HepG2 (cell line): ENCODE measurements around the gene SKIC2. TPM values are rescaled to one million over a fixed set of nuclear protein-coding genes. Genes with fewer than 3 reads are reported as not detected.

Experiments used
- AKNA ChIP-seq: sonication (generic); formaldehyde crosslinking; IDR thresholded peaks from 2 replicates; pipeline ENCODE4 v1.4.0; 2020; ENCODE audit warnings: missing genetic modification reagents, borderline replicate concordance
- BCL6 ChIP-seq: IDR thresholded peaks from 2 replicates; pipeline ENCODE4 v1.6.1; 2016; ENCODE audit warnings: missing genetic modification reagents, missing compliant biosample characterization
- EHMT2 ChIP-seq: fragments of 200-600 bp; sonication (generic); IDR thresholded peaks from 2 replicates; pipeline ENCODE4 v1.7.0; 2017; ENCODE audit warnings: antibody characterized with exemption, low read depth, low read length, borderline replicate concordance
- FLYWCH1 ChIP-seq: sonication (generic); formaldehyde crosslinking; IDR thresholded peaks from 2 replicates; pipeline ENCODE4 v1.8.1; 2023; ENCODE audit warnings: mild to moderate bottlenecking, missing genetic modification reagents
- GLI4 ChIP-seq: sonication (generic); formaldehyde crosslinking; IDR thresholded peaks from 2 replicates; pipeline ENCODE4 v1.5.1; 2020; ENCODE audit warnings: missing genetic modification reagents, mild to moderate bottlenecking, moderate library complexity, borderline replicate concordance
- GTF3A ChIP-seq: sonication (generic); formaldehyde crosslinking; conservative IDR thresholded peaks from 2 replicates; pipeline ENCODE4 v1.4.0; 2020; ENCODE audit warnings: mild to moderate bottlenecking, missing genetic modification reagents
- HMG20B ChIP-seq: conservative IDR thresholded peaks from 2 replicates; pipeline ENCODE4 v1.6.1; 2016; ENCODE audit warnings: missing genetic modification reagents, missing compliant biosample characterization
- JDP2 ChIP-seq: sonication (generic); formaldehyde crosslinking; IDR thresholded peaks from 2 replicates; pipeline ENCODE4 v1.8.1; 2022; ENCODE audit warnings: missing genetic modification reagents, borderline replicate concordance
- MBNL3 ChIP-seq: fragments of 250-450 bp; sonication (Bioruptor Pico); conservative IDR thresholded peaks from 2 replicates; pipeline ENCODE4 v1.8.0; 2022; ENCODE audit warnings: mild to moderate bottlenecking, inconsistent platforms
- NFIB ChIP-seq: sonication (generic); formaldehyde crosslinking; IDR thresholded peaks from 2 replicates; pipeline ENCODE4 v1.9.0; 2021; ENCODE audit warnings: missing genetic modification reagents, mild to moderate bottlenecking, borderline replicate concordance
- PHF21A ChIP-seq: sonication (generic); formaldehyde crosslinking; IDR thresholded peaks from 2 replicates; pipeline ENCODE4 v1.5.0; 2020; ENCODE audit warnings: mild to moderate bottlenecking, missing genetic modification reagents
- RFXAP ChIP-seq: sonication (generic); formaldehyde crosslinking; IDR thresholded peaks from 2 replicates; pipeline ENCODE4 v1.4.0; 2020; ENCODE audit warnings: missing genetic modification reagents, borderline replicate concordance
- SRY ChIP-seq: sonication (generic); formaldehyde crosslinking; IDR thresholded peaks from 2 replicates; pipeline ENCODE4 v1.8.0; 2022; ENCODE audit warnings: mild to moderate bottlenecking, missing genetic modification reagents
- THAP7 ChIP-seq: sonication (generic); formaldehyde crosslinking; IDR thresholded peaks from 2 replicates; pipeline ENCODE4 v1.8.1; 2023; ENCODE audit warnings: mild to moderate bottlenecking, missing genetic modification reagents
- ZFP36 ChIP-seq: fragments of 150-350 bp; IDR thresholded peaks from 2 replicates; pipeline ENCODE4 v1.6.1; 2018; ENCODE audit warnings: borderline replicate concordance, low read length, low read depth; ENCODE audit not compliant: partially characterized antibody
- ZNF350 ChIP-seq: sonication (generic); formaldehyde crosslinking; IDR thresholded peaks from 2 replicates; pipeline ENCODE4 v1.4.0; 2020; ENCODE audit warnings: mild to moderate bottlenecking, low read depth, missing genetic modification reagents, borderline replicate concordance
- ZNF512 ChIP-seq: sonication (generic); formaldehyde crosslinking; IDR thresholded peaks from 2 replicates; pipeline ENCODE4 v1.4.0; 2020; ENCODE audit warnings: mild to moderate bottlenecking, missing genetic modification reagents
- ZNF512B ChIP-seq: sonication (generic); formaldehyde crosslinking; IDR thresholded peaks from 2 replicates; pipeline ENCODE4 v1.5.1; 2020; ENCODE audit warnings: missing genetic modification reagents, mild to moderate bottlenecking, borderline replicate concordance
- polyA plus RNA-seq, 8 experiments: library from polyadenylated mRNA; depleted of rRNA in 3 of 8; stranded (reverse) in 7 of 8; unstranded in 1 of 8; fragments of >200 nt; fragmentation: Illumina TruSeq in 4 of 8; extraction: Trizol in 4 of 8; gene quantifications; 2 replicates each; pipeline versions ENCODE4 v1.2.1 to v1.2.3, GENCODE V29; 2011 to 2016; ENCODE audit warnings: low read depth in 4 of 8, missing spikeins in 1 of 8, mixed read lengths in 1 of 8; ENCODE audit not compliant: insufficient read depth in 1 of 8
- total RNA-seq, 5 experiments: library from RNA; depleted of rRNA; stranded (reverse); fragments of >200 nt; fragmentation: Illumina TruSeq; extraction: Trizol; gene quantifications; 2 replicates each; pipeline ENCODE4 v1.2.3, GENCODE V29; 2016; ENCODE audit warnings: low read depth in 1 of 5

SKIC2 gene
- total and polyA plus RNA-seq, 2 of the 13 experiments (the other 11 are each of a cell fraction or from before 2014, with no cell fraction given), result 67.1 to 68.4 TPM

- TF ChIP-seq AKNA (CRISPR knock-in tag) (no peak; the same call in 1 of the 2 replicates), JDP2 (CRISPR knock-in tag) (no peak), GLI4 (CRISPR knock-in tag) (no peak), BCL6 (peak; percentile 80), PHF21A (CRISPR knock-in tag) (peak; percentile 98), NFIB (CRISPR knock-in tag) (no peak), FLYWCH1 (CRISPR knock-in tag) (no peak), SRY (CRISPR knock-in tag) (peak; percentile 68; the same call in 1 of the 2 replicates), ZNF350 (CRISPR knock-in tag) (peak; percentile 94; the same call in 1 of the 2 replicates), THAP7 (CRISPR knock-in tag) (no peak), EHMT2 (peak; percentile 71; the same call in 1 of the 2 replicates), GTF3A (CRISPR knock-in tag) (no peak; the same call in 1 of the 2 replicates), RFXAP (CRISPR knock-in tag) (peak; percentile 86), ZFP36 (no peak), MBNL3 (no peak), ZNF512B (no peak), ZNF512 (CRISPR knock-in tag) (no peak), HMG20B (CRISPR knock-in tag) (peak; percentile 74)
Measured at GRCh38 chr6:31945507-31946369, 13.2 kb upstream of the SKIC2 start, which contains the start of gene CFB (continued).
